ENCODE measurements around the gene RERE. TPM values are rescaled to one million over a fixed set of nuclear protein-coding genes. Genes with fewer than 3 reads are reported as not detected.

Gene RERE
- total RNA-seq, 1 donor from 2014 or later = 19.2 TPM

DNA sequence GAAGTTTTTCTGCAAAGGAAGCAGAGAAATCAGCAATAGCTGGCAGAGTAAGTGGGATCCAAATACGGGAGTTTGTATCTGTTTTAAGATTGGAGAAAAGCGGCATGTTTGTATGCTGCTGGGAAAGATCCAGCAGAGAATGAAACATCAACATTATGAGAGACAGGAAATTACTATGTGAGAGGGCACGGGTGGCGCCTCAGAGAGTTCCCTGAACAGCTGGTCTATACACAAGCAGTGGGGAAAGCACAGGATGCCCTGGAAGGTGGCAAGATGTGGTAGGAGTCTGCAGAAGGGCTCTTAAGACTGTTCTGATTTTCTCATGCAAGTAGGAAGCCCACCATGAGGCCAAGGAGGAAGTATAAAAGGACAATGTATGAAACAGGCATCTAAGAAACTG, 130.4 kb downstream of the RERE start:
- DNase-seq (ENCODE audit: low read depth) (no peak), FAIRE-seq (no peak)
- no peaks in the 10 kb centered on the region for H3K27me3 ChIP-seq (ENCODE audit: control insufficient read depth, insufficient read depth, low read length)
- no peak overlapping the region for H3K4me3 ChIP-seq (ENCODE audit: low read depth, low read length)
- no peaks in the 10 kb centered on the region for H3K36me3 ChIP-seq (ENCODE audit: control insufficient read depth, insufficient read depth, low read length)
- TF ChIP-seq, protein P1, sequence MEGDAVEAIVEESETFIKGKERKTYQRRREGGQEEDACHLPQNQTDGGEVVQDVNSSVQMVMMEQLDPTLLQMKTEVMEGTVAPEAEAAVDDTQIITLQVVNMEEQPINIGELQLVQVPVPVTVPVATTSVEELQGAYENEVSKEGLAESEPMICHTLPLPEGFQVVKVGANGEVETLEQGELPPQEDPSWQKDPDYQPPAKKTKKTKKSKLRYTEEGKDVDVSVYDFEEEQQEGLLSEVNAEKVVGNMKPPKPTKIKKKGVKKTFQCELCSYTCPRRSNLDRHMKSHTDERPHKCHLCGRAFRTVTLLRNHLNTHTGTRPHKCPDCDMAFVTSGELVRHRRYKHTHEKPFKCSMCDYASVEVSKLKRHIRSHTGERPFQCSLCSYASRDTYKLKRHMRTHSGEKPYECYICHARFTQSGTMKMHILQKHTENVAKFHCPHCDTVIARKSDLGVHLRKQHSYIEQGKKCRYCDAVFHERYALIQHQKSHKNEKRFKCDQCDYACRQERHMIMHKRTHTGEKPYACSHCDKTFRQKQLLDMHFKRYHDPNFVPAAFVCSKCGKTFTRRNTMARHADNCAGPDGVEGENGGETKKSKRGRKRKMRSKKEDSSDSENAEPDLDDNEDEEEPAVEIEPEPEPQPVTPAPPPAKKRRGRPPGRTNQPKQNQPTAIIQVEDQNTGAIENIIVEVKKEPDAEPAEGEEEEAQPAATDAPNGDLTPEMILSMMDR (IDR thresholded peaks at IDR 0.05; ENCODE audit: insufficient read depth, low read length, severe bottlenecking) = no peak

DNA sequence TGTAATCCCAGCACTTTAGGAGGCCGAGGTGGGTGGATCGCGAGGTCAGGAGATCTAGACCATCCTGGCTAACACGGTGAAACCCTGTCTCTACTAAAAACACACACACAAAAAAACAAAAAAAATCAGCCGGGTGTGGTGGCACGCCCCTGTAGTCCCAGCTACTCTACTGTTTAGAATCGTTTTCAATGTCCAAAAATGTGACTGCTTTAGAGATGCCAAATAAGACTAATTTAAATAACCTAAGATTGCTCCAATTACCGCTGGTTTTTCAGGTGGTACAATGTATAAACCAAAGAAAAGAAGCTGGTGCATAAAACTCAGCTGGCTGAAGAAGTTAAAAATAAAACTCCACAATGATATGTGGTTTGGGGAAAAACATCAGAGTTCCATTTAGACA, 132.0 kb downstream of the RERE start:
- FAIRE-seq = no peak
- no peak overlapping the region for H3K4me3 ChIP-seq (ENCODE audit: low read depth, low read length)

DNA sequence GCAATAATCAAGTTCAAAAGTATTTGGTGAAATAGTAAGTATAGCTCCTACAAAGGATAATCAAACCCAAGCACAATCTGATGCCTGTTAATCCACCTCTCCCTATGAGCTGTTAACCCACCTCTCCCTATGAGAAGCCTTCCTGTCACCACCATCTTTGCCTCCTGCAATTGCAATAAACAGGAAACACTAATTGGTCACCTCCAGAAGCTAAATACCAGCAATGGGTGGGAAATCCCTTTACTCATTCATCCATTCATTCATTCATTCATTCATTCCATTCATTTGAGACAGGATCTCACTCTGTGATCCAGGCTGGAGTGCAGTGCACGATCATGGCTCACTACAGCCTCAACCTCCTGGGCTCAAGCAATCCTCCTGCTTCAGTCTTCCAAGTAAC, 132.8 kb downstream of the RERE start:
- no peak for FAIRE-seq
- TF ChIP-seq, protein P1 (IDR thresholded peaks at IDR 0.05; ENCODE audit: insufficient read depth, low read length, severe bottlenecking) = no peak
- no peaks in the 10 kb centered on the region for H3K36me3 ChIP-seq (ENCODE audit: control insufficient read depth, insufficient read depth, low read length)
- no peak for DNase-seq (ENCODE audit: low read depth)
- no peaks in the 10 kb centered on the region for H3K27me3 ChIP-seq (ENCODE audit: control insufficient read depth, insufficient read depth, low read length)
- no peak overlapping the region for H3K4me3 ChIP-seq (ENCODE audit: low read depth, low read length)

More for the DNA sequence above, 132.0 kb downstream of the RERE start:
- TF ChIP-seq, protein P1 (IDR thresholded peaks at IDR 0.05; ENCODE audit: insufficient read depth, low read length, severe bottlenecking) = no peak
- H3K27me3 ChIP-seq (ENCODE audit: control insufficient read depth, insufficient read depth, low read length) = no peaks in the 10 kb centered on the region
- no peak for DNase-seq (ENCODE audit: low read depth)
- H3K36me3 ChIP-seq (ENCODE audit: control insufficient read depth, insufficient read depth, low read length) = no peaks in the 10 kb centered on the region

DNA sequence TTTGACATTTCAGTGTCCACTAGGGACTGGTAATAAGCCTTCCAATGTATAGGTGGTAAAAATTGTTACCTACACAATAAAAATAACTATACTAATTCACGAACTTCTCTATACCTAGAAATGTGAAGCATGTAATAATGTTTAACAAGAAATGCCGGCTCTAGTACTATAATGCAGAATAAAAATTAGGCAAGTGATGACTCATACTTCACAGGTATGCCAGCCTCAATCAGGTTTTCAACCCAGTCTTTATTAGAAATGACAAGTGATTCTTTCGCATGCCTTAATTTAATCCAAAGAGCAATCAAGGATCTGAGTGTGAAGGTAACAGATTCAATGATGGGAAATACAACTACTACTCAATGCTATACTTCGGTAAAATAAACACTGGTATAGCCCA, 134.9 kb downstream of the RERE start:
- DNase-seq (ENCODE audit: low read depth) (peak; percentile 64), FAIRE-seq (no peak)
- Histone ChIP-seq H3K4me3 (ENCODE audit: low read depth, low read length) (no peak overlapping the region), H3K36me3 (ENCODE audit: control insufficient read depth, insufficient read depth, low read length) (no peaks in the 10 kb centered on the region), H3K27me3 (ENCODE audit: control insufficient read depth, insufficient read depth, low read length) (no peaks in the 10 kb centered on the region)
- TF ChIP-seq, protein P1 (IDR thresholded peaks at IDR 0.05; ENCODE audit: insufficient read depth, low read length, severe bottlenecking) = no peak

DNA sequence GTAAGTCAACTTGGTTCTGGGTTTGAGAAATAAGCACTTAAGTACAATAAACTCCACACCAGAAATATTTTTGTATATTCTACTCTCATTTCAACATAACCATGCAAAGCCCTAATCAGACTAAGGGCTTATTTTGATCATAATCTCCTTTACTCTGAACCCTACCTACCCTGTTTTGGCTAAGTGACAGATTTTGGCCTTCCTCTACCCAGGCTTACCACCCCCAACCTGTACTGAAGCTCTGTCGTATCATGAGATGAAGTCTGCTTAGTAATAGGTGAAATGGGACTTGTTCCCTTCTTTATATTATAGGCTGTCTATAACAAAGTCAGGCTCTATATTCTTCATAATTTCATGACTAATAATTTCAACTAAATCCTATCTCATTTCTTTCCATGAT, 135.5 kb downstream of the RERE start:
- TF ChIP-seq, protein P1 (IDR thresholded peaks at IDR 0.05; ENCODE audit: insufficient read depth, low read length, severe bottlenecking) = no peak
- H3K36me3 ChIP-seq (ENCODE audit: control insufficient read depth, insufficient read depth, low read length) = no peaks in the 10 kb centered on the region
- FAIRE-seq = no peak
- H3K4me3 ChIP-seq (ENCODE audit: low read depth, low read length) = no peak overlapping the region
- no peaks in the 10 kb centered on the region for H3K27me3 ChIP-seq (ENCODE audit: control insufficient read depth, insufficient read depth, low read length)
- DNase-seq (ENCODE audit: low read depth) = no peak

All from bronchial epithelial cell (primary cell).